ENCODE measurements around the gene ACRBP.

- TF ChIP-seq CTCF (IDR thresholded peaks at IDR 0.05; ENCODE audit: extremely low read depth in 1 of 2, insufficient read depth in 1 of 2, low read depth in 1 of 2, low read length in 2 of 2) (no peak), MAX (IDR thresholded peaks at IDR 0.05; ENCODE audit: insufficient read depth, insufficient read length) (no peak), POLR2AphosphoS5 (IDR thresholded peaks at IDR 0.05; ENCODE audit: insufficient read depth, low read depth, low read length) (no peak), POLR2A (IDR thresholded peaks at IDR 0.05; ENCODE audit: low read depth, low read length) (no peak), EZH2 (IDR thresholded peaks at IDR 0.05; ENCODE audit: borderline replicate concordance, low read depth, low read length, severe bottlenecking) (no peak), GATA2 (IDR thresholded peaks at IDR 0.05; ENCODE audit: insufficient read depth, insufficient read length, low read depth, low read length) (no peak), JUN (IDR thresholded peaks at IDR 0.05; ENCODE audit: borderline replicate concordance, insufficient read depth, insufficient read length, low read depth) (no peak), FOS (IDR thresholded peaks at IDR 0.05; ENCODE audit: borderline replicate concordance, insufficient read depth, low read length) (no peak), MYC (IDR thresholded peaks at IDR 0.05; ENCODE audit: low read depth, low read length) (no peak)
Measured at GRCh38 chr12:6650832-6651231, 3.6 kb upstream of the ACRBP start.
